ENCODE results near the gene SYT14.

SYT14 gene

DNA sequence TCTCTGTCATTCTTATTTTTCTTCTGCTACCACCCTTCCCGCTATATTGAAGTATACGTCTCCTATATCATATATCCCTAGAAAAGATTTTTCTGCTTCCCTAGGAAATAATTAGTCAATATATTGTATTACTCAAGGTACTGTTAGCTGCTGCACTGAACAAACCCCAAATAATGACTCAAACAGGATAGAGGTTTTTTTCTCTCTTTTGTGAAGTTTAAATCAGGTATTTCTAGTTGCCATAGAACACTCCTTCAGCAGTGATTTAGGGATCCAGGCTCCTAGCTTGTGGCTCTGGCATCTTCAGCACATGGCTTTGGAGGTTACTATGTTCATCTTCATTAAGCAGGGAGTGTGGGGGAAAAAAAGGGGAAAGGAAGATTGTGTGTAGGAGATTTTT is 18.1 kb downstream of the SYT14 start:
- no peak for ATAC-seq
- TF ChIP-seq OSR1 (CRISPR knock-in tag; IDR thresholded peaks at IDR 0.05) (no peak), ZFP30 (CRISPR knock-in tag; IDR thresholded peaks at IDR 0.05) (no peak), ZNF8 (CRISPR knock-in tag; IDR thresholded peaks at IDR 0.05) (no peak), ZFP3 (CRISPR knock-in tag; IDR thresholded peaks at IDR 0.05) (no peak)
- TF ChIP-seq, protein P1, sequence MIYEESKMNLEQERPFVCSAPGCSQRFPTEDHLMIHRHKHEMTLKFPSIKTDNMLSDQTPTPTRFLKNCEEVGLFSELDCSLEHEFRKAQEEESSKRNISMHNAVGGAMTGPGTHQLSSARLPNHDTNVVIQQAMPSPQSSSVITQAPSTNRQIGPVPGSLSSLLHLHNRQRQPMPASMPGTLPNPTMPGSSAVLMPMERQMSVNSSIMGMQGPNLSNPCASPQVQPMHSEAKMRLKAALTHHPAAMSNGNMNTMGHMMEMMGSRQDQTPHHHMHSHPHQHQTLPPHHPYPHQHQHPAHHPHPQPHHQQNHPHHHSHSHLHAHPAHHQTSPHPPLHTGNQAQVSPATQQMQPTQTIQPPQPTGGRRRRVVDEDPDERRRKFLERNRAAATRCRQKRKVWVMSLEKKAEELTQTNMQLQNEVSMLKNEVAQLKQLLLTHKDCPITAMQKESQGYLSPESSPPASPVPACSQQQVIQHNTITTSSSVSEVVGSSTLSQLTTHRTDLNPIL (CRISPR knock-in tag; IDR thresholded peaks at IDR 0.05; ENCODE audit: low read depth), result no peak

DNA sequence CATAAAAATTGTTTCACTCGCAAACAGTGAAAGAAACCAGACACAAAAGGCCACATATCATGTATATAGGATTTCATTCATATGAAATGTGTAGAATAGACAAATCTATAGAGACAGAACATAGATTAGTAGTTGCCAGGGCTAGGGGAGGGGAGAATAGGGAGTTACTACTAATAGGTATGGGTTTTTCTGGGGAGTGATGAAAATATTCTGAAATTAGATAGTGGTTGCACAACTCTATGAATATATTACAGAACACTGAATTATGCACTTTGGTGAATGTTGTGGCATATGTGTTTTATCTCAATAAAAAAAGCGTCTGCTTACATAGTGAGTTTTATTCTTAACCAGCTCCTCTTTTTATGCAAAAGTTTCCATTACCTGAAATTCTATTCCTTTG is 21.6 kb downstream of the SYT14 start:
- ATAC-seq, result no peak
- TF ChIP-seq ZNF70 (CRISPR knock-in tag; IDR thresholded peaks at IDR 0.05) (no peak), TOX (CRISPR knock-in tag; IDR thresholded peaks at IDR 0.05; ENCODE audit: borderline replicate concordance) (no peak), ZNF565 (CRISPR knock-in tag; conservative IDR thresholded peaks at IDR 0.05; ENCODE audit: low read depth) (no peak), ZC3H10 (CRISPR knock-in tag; IDR thresholded peaks at IDR 0.05) (no peak), ZFP3 (CRISPR knock-in tag; IDR thresholded peaks at IDR 0.05) (no peak), GLIS3 (CRISPR knock-in tag; IDR thresholded peaks at IDR 0.05) (no peak), ESRRG (CRISPR knock-in tag; IDR thresholded peaks at IDR 0.05) (no peak), ARNTL (CRISPR knock-in tag; IDR thresholded peaks at IDR 0.05; ENCODE audit: borderline replicate concordance, low read depth) (no peak), ZNF8 (CRISPR knock-in tag; IDR thresholded peaks at IDR 0.05) (no peak), SNAI2 (CRISPR knock-in tag; IDR thresholded peaks at IDR 0.05) (no peak), ZFP30 (CRISPR knock-in tag; IDR thresholded peaks at IDR 0.05) (no peak), RARB (CRISPR knock-in tag; IDR thresholded peaks at IDR 0.05) (no peak)
- TF ChIP-seq, protein P2, sequence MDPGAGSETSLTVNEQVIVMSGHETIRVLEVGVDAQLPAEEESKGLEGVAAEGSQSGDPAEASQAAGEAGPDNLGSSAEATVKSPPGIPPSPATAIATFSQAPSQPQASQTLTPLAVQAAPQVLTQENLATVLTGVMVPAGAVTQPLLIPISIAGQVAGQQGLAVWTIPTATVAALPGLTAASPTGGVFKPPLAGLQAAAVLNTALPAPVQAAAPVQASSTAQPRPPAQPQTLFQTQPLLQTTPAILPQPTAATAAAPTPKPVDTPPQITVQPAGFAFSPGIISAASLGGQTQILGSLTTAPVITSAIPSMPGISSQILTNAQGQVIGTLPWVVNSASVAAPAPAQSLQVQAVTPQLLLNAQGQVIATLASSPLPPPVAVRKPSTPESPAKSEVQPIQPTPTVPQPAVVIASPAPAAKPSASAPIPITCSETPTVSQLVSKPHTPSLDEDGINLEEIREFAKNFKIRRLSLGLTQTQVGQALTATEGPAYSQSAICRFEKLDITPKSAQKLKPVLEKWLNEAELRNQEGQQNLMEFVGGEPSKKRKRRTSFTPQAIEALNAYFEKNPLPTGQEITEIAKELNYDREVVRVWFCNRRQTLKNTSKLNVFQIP (CRISPR knock-in tag; IDR thresholded peaks at IDR 0.05; ENCODE audit: borderline replicate concordance, low read depth), result no peak
- TF ChIP-seq, protein P3, sequence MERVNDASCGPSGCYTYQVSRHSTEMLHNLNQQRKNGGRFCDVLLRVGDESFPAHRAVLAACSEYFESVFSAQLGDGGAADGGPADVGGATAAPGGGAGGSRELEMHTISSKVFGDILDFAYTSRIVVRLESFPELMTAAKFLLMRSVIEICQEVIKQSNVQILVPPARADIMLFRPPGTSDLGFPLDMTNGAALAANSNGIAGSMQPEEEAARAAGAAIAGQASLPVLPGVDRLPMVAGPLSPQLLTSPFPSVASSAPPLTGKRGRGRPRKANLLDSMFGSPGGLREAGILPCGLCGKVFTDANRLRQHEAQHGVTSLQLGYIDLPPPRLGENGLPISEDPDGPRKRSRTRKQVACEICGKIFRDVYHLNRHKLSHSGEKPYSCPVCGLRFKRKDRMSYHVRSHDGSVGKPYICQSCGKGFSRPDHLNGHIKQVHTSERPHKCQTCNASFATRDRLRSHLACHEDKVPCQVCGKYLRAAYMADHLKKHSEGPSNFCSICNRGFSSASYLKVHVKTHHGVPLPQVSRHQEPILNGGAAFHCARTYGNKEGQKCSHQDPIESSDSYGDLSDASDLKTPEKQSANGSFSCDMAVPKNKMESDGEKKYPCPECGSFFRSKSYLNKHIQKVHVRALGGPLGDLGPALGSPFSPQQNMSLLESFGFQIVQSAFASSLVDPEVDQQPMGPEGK (CRISPR knock-in tag; IDR thresholded peaks at IDR 0.05; ENCODE audit: borderline replicate concordance), result no peak
- TF ChIP-seq, protein P4, sequence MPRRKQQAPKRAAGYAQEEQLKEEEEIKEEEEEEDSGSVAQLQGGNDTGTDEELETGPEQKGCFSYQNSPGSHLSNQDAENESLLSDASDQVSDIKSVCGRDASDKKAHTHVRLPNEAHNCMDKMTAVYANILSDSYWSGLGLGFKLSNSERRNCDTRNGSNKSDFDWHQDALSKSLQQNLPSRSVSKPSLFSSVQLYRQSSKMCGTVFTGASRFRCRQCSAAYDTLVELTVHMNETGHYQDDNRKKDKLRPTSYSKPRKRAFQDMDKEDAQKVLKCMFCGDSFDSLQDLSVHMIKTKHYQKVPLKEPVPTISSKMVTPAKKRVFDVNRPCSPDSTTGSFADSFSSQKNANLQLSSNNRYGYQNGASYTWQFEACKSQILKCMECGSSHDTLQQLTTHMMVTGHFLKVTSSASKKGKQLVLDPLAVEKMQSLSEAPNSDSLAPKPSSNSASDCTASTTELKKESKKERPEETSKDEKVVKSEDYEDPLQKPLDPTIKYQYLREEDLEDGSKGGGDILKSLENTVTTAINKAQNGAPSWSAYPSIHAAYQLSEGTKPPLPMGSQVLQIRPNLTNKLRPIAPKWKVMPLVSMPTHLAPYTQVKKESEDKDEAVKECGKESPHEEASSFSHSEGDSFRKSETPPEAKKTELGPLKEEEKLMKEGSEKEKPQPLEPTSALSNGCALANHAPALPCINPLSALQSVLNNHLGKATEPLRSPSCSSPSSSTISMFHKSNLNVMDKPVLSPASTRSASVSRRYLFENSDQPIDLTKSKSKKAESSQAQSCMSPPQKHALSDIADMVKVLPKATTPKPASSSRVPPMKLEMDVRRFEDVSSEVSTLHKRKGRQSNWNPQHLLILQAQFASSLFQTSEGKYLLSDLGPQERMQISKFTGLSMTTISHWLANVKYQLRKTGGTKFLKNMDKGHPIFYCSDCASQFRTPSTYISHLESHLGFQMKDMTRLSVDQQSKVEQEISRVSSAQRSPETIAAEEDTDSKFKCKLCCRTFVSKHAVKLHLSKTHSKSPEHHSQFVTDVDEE (CRISPR knock-in tag; IDR thresholded peaks at IDR 0.05), result no peak
- TF ChIP-seq, protein P1 (CRISPR knock-in tag; IDR thresholded peaks at IDR 0.05; ENCODE audit: low read depth), result no peak

DNA sequence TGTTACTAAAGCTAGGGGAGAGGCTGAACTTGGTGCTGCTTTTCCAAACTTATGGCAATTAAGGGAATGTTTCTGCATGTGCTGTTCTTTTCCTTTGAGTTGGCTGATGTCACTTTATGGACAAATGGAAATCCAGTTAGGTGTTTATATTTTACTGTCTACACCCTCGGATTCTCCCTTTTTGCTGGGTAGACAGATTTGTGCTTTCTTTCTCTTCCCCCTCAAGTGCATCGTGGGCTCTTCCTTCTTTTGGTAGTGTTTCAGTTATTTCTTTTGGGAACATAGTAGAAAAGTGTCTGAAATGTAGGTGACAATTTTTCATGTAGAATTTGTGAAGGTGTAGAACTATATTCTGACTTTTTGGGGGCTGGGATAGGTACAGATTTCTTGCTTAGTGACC is 22.9 kb downstream of the SYT14 start:
- ATAC-seq, result no peak
- TF ChIP-seq ZNF8 (CRISPR knock-in tag; IDR thresholded peaks at IDR 0.05) (no peak), CSDC2 (CRISPR knock-in tag; IDR thresholded peaks at IDR 0.05) (no peak), ZFP30 (CRISPR knock-in tag; IDR thresholded peaks at IDR 0.05) (no peak), SNAI2 (CRISPR knock-in tag; IDR thresholded peaks at IDR 0.05) (no peak), ISL1 (CRISPR knock-in tag; IDR thresholded peaks at IDR 0.05) (no peak), ARNTL (CRISPR knock-in tag; IDR thresholded peaks at IDR 0.05; ENCODE audit: borderline replicate concordance, low read depth) (no peak), ZFP3 (CRISPR knock-in tag; IDR thresholded peaks at IDR 0.05) (no peak), PPARA (CRISPR knock-in tag; IDR thresholded peaks at IDR 0.05; ENCODE audit: borderline replicate concordance) (no peak)
- TF ChIP-seq, protein P3 (CRISPR knock-in tag; IDR thresholded peaks at IDR 0.05; ENCODE audit: borderline replicate concordance), result no peak
- TF ChIP-seq, protein P1 (CRISPR knock-in tag; IDR thresholded peaks at IDR 0.05; ENCODE audit: low read depth), result no peak
- TF ChIP-seq, protein P5, sequence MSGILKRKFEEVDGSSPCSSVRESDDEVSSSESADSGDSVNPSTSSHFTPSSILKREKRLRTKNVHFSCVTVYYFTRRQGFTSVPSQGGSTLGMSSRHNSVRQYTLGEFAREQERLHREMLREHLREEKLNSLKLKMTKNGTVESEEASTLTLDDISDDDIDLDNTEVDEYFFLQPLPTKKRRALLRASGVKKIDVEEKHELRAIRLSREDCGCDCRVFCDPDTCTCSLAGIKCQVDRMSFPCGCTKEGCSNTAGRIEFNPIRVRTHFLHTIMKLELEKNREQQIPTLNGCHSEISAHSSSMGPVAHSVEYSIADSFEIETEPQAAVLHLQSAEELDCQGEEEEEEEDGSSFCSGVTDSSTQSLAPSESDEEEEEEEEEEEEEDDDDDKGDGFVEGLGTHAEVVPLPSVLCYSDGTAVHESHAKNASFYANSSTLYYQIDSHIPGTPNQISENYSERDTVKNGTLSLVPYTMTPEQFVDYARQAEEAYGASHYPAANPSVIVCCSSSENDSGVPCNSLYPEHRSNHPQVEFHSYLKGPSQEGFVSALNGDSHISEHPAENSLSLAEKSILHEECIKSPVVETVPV (CRISPR knock-in tag; IDR thresholded peaks at IDR 0.05), result no peak

Data from SK-N-SH treated with all-trans-retinoic acid at 6 μM for 48 hours (cell line).